Thyroid gland (tissue), 4 donors: ENCODE results near the gene SORCS2. TPM values are rescaled to one million over a fixed set of nuclear protein-coding genes. Genes with fewer than 3 reads are reported as not detected.

Experiments
- DNase-seq, 2 donors: peaks; one replicate each; pipeline ENCODE4 v3.0.0-alpha.2; 2019
- H3K27ac ChIP-seq, 3 donors: fragments of 200-600 bp; sonication (generic); 1 replicate in 2 of 3; 2 replicates in 1 of 3; pipeline ENCODE4 v1.5.1; 2016 to 2019; ENCODE audit warnings: mild to moderate bottlenecking in 1 of 3, moderate library complexity in 1 of 3
- H3K27me3 ChIP-seq: fragments of 200-600 bp; sonication (generic); one replicate; pipeline ENCODE4 v1.5.1; 2019
- H3K36me3 ChIP-seq, 2 donors: fragments of 200-600 bp; sonication (generic); one replicate each; pipeline ENCODE4 v1.5.1; 2016 to 2019
- H3K4me1 ChIP-seq, 2 donors: fragments of 200-600 bp; sonication (generic); one replicate each; pipeline ENCODE4 v1.5.1; 2017 to 2019
- H3K4me3 ChIP-seq, 3 donors: fragments of 200-600 bp; sonication (generic); replicated peaks in 1 of 3; 1 replicate in 2 of 3; 2 replicates in 1 of 3; pipeline ENCODE4 v1.5.1; 2016; ENCODE audit warnings: mild to moderate bottlenecking in 1 of 3
- H3K9me3 ChIP-seq: fragments of 200-600 bp; sonication (generic); one replicate; pipeline ENCODE4 v1.5.1; 2017
- POLR2A ChIP-seq, 2 donors: fragments of 450-650 bp; IDR thresholded peaks; one replicate each; pipeline ENCODE4 v1.6.1; 2017; ENCODE audit warnings: antibody characterized with exemption in 2 of 2, mild to moderate bottlenecking in 2 of 2, moderate library complexity in 1 of 2
- WGBS, 2 donors: methylation state at CpG; one replicate each; pipeline ENCODE4 v1.1.5; 2017; 5-methylcytosine and 5-hydroxymethylcytosine counted together
- intact Hi-C: fragments of 100-400 bp; cut with DNase I; formaldehyde crosslinking; loops from one replicate; pipeline ENCODE4 v1.15.1; 2023
- total RNA-seq, 4 donors: library from RNA; depleted of rRNA; stranded (reverse); fragments of >200 nt; gene quantifications; one replicate each; pipeline ENCODE4 v1.2.3, GENCODE V29; 2016
- TF ChIP-seq, protein P1 (sequence below), 6 experiments: fragments of 200-600 bp in 3 of 6; fragments of 450-650 bp in 3 of 6; sonication (generic) in 3 of 6; IDR thresholded peaks; one replicate each; pipeline ENCODE4 v1.5.1; 2016 to 2019; ENCODE audit warnings: antibody characterized with exemption in 6 of 6, mild to moderate bottlenecking in 2 of 6, inconsistent platforms in 1 of 6, moderate library complexity in 1 of 6

Gene SORCS2
- total RNA-seq, 4 donors from 2014 or later: 1.7 to 13.6 (median 3.6) TPM

DNA sequence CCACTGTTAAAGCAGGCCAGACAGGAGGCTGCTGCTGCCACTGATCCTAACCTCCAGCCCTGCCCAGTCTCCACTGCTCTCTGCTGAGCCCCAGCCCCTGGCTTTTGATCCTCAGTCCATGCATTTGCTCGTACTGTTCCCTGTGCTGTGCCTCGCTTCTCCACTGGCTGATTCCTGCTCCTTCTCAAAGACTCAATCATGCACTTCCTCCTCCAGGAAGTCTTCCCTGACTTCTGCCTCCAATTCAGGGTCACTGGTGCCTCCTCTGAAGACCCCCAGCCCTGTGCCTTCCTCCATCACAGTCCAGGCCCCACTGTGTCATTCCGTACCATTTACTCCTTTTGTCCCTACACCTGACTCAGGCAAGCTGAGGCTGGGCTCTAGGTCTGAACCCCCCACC lies 473.0 kb downstream of the SORCS2 start:
- Histone ChIP-seq H3K4me1 (no peaks in the 10 kb centered on the region), H3K9me3 (no peaks in the 10 kb centered on the region), H3K27ac (no peak overlapping the region), H3K27me3 (no peaks in the 10 kb centered on the region), H3K4me3 (no peak overlapping the region), H3K36me3 (no peaks in the 10 kb centered on the region)
- intact Hi-C loops: no loop called here
- DNase-seq: no peak
- no peak for TF ChIP-seq POLR2A (IDR thresholded peaks at IDR 0.05)
- 90 to 97% methylated on average over 3 of the region's 3 CpGs for WGBS, 2 donors

DNA sequence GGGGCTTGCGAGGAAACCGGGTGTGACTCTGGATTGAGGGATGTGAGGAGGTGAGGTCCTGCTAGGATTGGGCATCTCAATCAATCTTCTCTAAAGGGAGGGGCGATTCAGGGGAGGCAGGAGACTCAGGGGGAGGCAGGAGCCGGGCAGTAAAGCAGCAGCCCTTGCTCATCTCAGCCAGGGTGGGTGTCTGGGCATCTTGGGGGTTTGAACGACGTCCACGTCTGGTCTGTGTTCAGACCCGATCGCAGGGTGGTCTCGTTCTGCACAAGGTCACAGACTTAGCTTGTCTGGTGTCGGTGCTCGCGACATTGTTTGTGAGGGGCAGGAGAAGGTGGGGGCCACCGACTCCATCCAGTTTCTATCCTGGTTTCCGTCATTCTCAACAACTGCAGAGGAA lies 473.7 kb downstream of the SORCS2 start:
- no peak for TF ChIP-seq POLR2A (IDR thresholded peaks at IDR 0.05)
- TF ChIP-seq, protein P1, sequence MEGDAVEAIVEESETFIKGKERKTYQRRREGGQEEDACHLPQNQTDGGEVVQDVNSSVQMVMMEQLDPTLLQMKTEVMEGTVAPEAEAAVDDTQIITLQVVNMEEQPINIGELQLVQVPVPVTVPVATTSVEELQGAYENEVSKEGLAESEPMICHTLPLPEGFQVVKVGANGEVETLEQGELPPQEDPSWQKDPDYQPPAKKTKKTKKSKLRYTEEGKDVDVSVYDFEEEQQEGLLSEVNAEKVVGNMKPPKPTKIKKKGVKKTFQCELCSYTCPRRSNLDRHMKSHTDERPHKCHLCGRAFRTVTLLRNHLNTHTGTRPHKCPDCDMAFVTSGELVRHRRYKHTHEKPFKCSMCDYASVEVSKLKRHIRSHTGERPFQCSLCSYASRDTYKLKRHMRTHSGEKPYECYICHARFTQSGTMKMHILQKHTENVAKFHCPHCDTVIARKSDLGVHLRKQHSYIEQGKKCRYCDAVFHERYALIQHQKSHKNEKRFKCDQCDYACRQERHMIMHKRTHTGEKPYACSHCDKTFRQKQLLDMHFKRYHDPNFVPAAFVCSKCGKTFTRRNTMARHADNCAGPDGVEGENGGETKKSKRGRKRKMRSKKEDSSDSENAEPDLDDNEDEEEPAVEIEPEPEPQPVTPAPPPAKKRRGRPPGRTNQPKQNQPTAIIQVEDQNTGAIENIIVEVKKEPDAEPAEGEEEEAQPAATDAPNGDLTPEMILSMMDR (IDR thresholded peaks at IDR 0.05): no peak
- 73 to 86% methylated on average over 13 to 15 of the region's 15 CpGs for WGBS, 2 donors
- DNase-seq: no peak
- intact Hi-C loops: no loop called here
- no peak overlapping the region for H3K4me3 ChIP-seq
- H3K4me1 ChIP-seq: no peaks in the 10 kb centered on the region
- H3K9me3 ChIP-seq: no peaks in the 10 kb centered on the region
- no peaks in the 10 kb centered on the region for H3K27me3 ChIP-seq
- H3K27ac ChIP-seq: no peak overlapping the region
- H3K36me3 ChIP-seq: no peaks in the 10 kb centered on the region

DNA sequence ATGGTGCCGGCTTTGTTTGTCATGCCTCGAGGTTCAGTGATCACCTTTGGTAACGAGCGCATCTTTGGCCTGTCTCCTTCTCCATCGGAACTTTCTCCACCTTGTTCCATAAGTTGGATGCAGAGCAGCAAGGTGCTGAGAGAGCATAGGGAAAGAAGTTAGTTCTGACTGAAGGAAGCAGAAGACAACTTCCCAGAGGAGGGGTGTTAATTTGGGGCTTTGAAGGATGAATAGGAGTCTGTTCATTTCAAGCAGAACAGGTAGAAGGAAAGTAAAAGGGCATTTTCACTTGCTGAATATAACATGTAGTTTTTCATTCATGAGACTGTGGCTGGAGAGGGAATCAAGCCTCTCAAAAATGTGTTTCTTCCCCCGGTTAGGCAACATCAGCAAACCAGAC lies 474.4 kb downstream of the SORCS2 start:
- intact Hi-C loops: no loop called here
- WGBS, 2 donors: 86% methylated on average over 6 of the region's 6 CpGs
- H3K36me3 ChIP-seq: no peaks in the 10 kb centered on the region

DNA sequence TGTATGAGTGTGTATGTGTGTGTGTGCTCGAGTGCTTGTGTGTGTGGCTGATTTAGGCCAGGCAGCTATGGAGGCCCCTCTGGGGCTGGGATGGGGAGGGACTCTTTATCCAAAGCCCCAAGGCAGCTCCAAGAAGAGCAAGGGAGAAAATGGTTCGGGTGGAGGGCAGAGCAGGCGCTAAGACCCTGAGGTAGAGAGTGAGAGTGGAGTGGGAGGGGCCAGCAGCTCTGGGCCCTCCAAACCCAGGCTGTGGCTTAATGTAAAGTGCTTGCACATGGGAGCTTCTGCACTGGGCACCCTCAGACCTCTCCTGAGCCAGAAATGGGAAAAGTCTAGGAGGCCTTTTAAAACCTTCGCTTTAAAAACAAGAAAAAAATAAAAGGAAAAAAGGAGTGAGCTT lies 475.9 kb downstream of the SORCS2 start:
- Histone ChIP-seq H3K27me3 (no peaks in the 10 kb centered on the region), H3K4me1 (no peaks in the 10 kb centered on the region), H3K36me3 (no peaks in the 10 kb centered on the region), H3K9me3 (no peaks in the 10 kb centered on the region), H3K27ac (no peak overlapping the region), H3K4me3 (no peak overlapping the region)
- DNase-seq: no peak
- no peak for TF ChIP-seq POLR2A (IDR thresholded peaks at IDR 0.05)
- TF ChIP-seq, protein P1 (IDR thresholded peaks at IDR 0.05): no peak
- intact Hi-C loops: no loop called here
- 83 to 88% methylated on average over 4 of the region's 4 CpGs for WGBS, 2 donors

More for the DNA sequence above, 474.4 kb downstream of the SORCS2 start:
- H3K4me1 ChIP-seq: no peaks in the 10 kb centered on the region
- H3K4me3 ChIP-seq: no peak overlapping the region
- TF ChIP-seq POLR2A (IDR thresholded peaks at IDR 0.05): no peak
- TF ChIP-seq, protein P1 (IDR thresholded peaks at IDR 0.05): no peak
- DNase-seq: no peak
- no peaks in the 10 kb centered on the region for H3K27me3 ChIP-seq
- H3K27ac ChIP-seq: no peak overlapping the region
- no peaks in the 10 kb centered on the region for H3K9me3 ChIP-seq

DNA sequence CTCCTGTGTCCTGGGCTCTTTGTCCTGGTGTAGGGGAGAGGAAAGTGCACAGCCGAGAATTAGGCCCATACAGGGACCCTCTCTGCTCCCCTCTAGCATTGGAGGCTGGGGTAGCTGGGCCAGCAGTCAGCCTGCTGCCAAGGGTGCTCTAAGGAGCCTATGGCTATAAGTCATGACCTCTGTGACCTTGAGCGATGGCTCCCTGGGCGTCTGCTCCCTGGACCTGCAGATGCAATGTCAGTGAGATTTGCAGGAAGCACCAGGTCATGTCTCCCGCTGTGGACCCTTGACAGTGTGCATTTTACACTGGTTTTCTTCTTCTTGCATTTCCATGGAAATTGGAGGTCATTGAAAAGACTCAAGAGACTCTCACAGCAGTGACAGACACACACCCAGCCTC lies 476.5 kb downstream of the SORCS2 start:
- Histone ChIP-seq H3K36me3 (no peaks in the 10 kb centered on the region), H3K27ac (no peak overlapping the region), H3K27me3 (no peaks in the 10 kb centered on the region), H3K4me1 (no peaks in the 10 kb centered on the region), H3K9me3 (no peaks in the 10 kb centered on the region), H3K4me3 (no peak overlapping the region)
- intact Hi-C loops: no loop called here
- TF ChIP-seq POLR2A (IDR thresholded peaks at IDR 0.05): no peak
- TF ChIP-seq, protein P1 (IDR thresholded peaks at IDR 0.05): no peak
- DNase-seq: no peak
- WGBS, 2 donors: 75 to 83% methylated on average over 4 of the region's 4 CpGs

DNA sequence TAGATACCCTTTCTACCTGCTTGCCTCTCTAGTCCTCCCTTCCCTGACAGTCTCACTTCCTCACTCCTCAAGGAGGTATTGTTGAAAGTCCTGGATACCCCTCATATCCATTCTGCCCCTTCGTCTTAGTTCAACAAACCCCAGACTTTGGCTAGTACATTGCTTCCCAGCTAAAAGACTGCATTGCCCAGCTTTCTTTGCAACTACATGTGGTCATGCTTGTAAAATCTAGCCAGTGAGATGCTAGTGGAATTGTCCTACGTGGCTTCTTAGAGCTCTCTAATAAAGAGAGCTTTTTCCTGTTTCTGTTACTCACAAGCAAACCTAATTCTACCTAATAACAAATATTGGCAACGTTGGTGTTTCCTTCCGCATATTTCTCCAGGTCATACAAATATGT lies 480.3 kb downstream of the SORCS2 start:
- intact Hi-C loops: no loop called here
- no peaks in the 10 kb centered on the region for H3K36me3 ChIP-seq
- H3K9me3 ChIP-seq: no peaks in the 10 kb centered on the region
- H3K27ac ChIP-seq: no peak overlapping the region
- H3K4me3 ChIP-seq: no peak overlapping the region
- no peaks in the 10 kb centered on the region for H3K27me3 ChIP-seq
- TF ChIP-seq, protein P1 (IDR thresholded peaks at IDR 0.05): no peak
- TF ChIP-seq POLR2A (IDR thresholded peaks at IDR 0.05): no peak
- DNase-seq: no peak
- no peaks in the 10 kb centered on the region for H3K4me1 ChIP-seq
- 82 to 85% methylated on average over 4 of the region's 4 CpGs for WGBS, 2 donors
